ENCODE measurements around the gene CCDC69.

Gene CCDC69

DNA sequence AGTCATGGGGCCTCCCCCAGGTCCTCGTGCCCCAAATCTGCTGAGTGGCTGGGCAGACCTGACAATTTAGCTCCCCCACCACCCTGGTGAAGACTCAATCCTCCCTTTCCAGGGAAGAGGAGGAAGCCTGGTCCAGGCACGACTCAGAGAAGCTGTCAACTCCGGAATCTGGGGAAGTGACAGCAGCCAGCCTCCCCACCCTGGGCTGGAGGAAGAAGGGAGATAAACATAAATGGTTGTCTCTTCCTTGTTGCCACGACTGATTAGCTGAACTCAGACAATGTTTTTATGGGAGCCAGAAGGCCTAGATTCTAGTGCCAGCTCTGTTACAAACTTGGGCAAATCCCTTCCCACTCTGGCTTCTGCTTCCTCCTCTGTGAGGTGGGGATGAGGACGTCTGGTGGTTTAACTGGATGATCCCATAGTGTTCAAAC lies 15.4 kb downstream of the CCDC69 start:
- no peak for DNase-seq (ENCODE audit: low read depth)
- H3K4me3 ChIP-seq (ENCODE audit: control insufficient read depth, low read depth, low read length): no peak overlapping the region
- TF ChIP-seq, protein P1, sequence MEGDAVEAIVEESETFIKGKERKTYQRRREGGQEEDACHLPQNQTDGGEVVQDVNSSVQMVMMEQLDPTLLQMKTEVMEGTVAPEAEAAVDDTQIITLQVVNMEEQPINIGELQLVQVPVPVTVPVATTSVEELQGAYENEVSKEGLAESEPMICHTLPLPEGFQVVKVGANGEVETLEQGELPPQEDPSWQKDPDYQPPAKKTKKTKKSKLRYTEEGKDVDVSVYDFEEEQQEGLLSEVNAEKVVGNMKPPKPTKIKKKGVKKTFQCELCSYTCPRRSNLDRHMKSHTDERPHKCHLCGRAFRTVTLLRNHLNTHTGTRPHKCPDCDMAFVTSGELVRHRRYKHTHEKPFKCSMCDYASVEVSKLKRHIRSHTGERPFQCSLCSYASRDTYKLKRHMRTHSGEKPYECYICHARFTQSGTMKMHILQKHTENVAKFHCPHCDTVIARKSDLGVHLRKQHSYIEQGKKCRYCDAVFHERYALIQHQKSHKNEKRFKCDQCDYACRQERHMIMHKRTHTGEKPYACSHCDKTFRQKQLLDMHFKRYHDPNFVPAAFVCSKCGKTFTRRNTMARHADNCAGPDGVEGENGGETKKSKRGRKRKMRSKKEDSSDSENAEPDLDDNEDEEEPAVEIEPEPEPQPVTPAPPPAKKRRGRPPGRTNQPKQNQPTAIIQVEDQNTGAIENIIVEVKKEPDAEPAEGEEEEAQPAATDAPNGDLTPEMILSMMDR (conservative IDR thresholded peaks at IDR 0.05; ENCODE audit: control insufficient read depth, insufficient read depth, low read depth, low read length): no peak

DNA sequence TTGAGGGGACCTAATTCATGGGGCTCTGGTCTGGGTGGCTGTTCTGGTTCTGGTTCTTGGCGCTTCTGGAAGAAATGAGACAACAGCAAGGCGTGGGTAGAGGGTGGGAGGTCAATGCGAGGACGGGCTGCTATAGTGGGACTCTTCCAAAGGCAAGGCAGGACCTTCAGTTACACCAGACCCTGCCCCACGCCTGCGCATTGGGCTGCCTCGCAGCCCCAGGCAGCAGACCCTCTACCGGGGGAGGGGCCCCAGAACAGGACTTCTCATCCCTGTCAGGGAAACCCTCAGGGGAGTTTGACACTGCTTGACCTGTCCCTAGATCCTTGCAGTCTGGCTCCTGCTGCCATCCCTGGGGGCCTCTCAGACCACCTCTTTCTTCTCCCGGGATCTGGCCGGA lies 18.5 kb downstream of the CCDC69 start:
- TF ChIP-seq, protein P1 (conservative IDR thresholded peaks at IDR 0.05; ENCODE audit: control insufficient read depth, insufficient read depth, low read depth, low read length): no peak
- H3K4me3 ChIP-seq (ENCODE audit: control insufficient read depth, low read depth, low read length): no peak overlapping the region
- no peak for DNase-seq (ENCODE audit: low read depth)

DNA sequence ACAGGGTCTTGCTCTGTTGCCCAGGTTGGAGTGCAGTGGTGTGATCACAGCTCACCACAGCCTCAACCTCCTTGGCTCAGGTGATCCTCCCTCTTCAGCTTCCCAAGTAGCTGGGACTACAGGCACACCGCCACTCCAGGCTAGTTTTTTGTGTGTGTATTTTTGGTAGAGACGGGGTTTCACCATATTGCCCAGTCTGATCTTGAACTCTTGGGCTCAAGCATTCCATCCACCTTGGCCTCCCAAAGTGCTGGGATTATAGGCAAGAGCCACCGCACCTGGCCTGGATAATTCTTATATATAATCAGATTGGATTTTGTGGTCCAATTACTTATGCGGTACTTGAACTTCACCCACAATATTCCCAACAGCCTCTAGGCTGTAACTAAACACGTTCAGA lies 19.8 kb downstream of the CCDC69 start:
- no peak overlapping the region for H3K4me3 ChIP-seq (ENCODE audit: control insufficient read depth, low read depth, low read length)
- TF ChIP-seq, protein P1 (conservative IDR thresholded peaks at IDR 0.05; ENCODE audit: control insufficient read depth, insufficient read depth, low read depth, low read length): no peak
- no peak for DNase-seq (ENCODE audit: low read depth)

DNA sequence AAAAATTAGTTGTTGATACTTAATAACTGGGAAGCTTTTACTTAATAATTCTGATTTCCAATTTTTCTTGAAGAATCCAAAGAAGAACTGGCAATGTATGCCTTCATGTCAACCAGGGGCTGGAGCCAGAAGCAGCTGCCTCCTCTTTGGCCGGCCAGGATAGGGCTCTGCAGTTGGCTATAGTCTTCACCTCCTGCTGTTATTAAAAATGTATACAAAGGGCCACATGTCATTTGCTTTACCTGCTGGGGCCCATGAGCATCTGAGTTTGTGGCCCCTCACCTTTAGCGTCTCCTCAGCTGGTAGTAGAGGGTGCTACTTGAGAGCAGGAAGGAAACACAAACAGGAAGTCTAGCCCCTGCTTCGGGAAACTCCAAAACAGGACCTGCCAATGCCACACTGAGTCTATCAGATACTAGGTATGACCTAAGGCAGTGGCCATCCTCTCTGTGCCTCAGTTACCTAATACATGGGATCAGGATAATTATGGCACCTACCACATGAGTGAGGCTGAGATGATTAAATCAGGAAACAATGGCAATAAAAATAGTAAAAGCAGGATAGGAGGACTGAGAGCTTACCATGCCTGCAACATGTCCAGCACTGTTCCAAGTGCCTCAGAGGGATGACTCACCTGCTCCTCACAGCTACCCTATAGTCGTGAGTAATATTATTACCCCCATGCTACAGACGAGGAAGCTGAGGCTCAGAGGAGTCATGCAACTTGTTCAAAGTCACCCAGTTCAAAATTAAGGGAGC lies 21.3 kb downstream of the CCDC69 start:
- no peak overlapping the region for H3K4me3 ChIP-seq (ENCODE audit: control insufficient read depth, low read depth, low read length)
- TF ChIP-seq, protein P1 (conservative IDR thresholded peaks at IDR 0.05; ENCODE audit: control insufficient read depth, insufficient read depth, low read depth, low read length): no peak
- DNase-seq (ENCODE audit: low read depth): peak; percentile 83

DNA sequence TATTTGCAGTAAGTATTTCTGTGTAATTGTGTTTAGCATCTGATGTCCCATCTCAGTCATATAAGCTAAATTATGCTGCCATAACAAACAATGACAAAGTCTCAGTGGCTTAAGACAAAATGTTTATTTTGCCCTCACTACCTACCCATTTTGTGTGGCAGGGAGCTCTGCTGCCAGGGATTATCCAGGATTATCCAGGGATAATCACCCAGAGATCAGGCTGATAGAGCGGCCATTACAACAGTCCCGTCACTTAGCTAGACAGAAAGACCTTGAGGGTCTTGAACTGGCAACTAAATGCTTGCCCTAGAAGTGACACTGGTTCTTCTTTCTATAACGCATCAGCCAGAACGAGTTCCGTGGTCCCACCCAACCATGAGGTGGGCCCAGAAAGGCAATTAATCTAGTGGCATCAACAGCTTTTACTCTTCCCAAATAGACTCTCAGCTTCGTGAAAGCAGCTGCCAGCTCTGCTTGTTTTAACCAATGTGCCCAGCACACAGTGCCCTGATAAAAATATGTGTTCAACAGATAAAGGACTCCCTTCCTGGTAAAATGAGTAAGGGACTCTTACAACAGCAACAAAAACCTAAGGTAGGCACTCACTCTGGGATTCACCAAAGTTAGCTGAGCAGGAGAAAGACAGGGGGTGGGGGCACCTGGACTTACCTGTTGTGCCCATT lies 22.8 kb downstream of the CCDC69 start:
- no peak overlapping the region for H3K4me3 ChIP-seq (ENCODE audit: control insufficient read depth, low read depth, low read length)
- TF ChIP-seq, protein P1 (conservative IDR thresholded peaks at IDR 0.05; ENCODE audit: control insufficient read depth, insufficient read depth, low read depth, low read length): no peak
- no peak for DNase-seq (ENCODE audit: low read depth)

DNA sequence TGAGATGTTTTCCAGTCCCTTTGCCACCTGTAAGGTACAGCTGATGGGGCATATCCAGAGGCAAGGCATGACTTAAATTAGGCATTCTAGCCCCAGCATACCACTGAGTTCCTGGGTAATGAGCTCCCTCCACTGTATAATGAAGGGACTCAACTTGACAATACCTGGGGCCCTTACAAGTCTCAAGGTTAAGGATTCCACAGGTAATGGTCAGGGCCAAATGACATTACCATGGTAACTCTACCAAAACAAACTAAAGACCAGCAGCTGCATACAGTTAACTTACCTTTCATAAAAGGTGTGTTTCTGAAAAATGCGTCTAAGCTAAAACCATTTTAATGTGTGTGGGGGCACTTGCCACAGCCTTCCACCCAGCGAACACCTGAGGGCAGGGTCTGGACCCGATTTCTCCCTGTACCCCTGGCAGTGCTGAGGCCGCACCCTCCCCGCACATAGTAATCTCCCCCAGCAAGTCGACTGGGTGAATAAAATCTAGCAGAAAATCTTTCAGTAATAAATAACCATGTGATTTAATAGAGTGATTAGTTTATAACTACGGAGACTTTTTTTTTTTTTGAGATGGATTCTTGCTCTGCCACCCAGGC lies 24.2 kb downstream of the CCDC69 start:
- DNase-seq (ENCODE audit: low read depth): no peak
- TF ChIP-seq, protein P1 (conservative IDR thresholded peaks at IDR 0.05; ENCODE audit: control insufficient read depth, insufficient read depth, low read depth, low read length): no peak
- no peak overlapping the region for H3K4me3 ChIP-seq (ENCODE audit: control insufficient read depth, low read depth, low read length)

Measured in fibroblast of mammary gland (primary cell).